ENCODE results near the gene PILRB. TPM values are rescaled to one million over a fixed set of nuclear protein-coding genes. Genes with fewer than 3 reads are reported as not detected.
"Not testable (repeated sequence)": the region's sequence is repeated elsewhere in the genome, so short reads cannot be mapped to it uniquely, and the experiment has no call there.

Gene PILRB
- polyA plus RNA-seq, 4 donors, result 24.8 to 38.3 (median 29.2) TPM

DNA sequence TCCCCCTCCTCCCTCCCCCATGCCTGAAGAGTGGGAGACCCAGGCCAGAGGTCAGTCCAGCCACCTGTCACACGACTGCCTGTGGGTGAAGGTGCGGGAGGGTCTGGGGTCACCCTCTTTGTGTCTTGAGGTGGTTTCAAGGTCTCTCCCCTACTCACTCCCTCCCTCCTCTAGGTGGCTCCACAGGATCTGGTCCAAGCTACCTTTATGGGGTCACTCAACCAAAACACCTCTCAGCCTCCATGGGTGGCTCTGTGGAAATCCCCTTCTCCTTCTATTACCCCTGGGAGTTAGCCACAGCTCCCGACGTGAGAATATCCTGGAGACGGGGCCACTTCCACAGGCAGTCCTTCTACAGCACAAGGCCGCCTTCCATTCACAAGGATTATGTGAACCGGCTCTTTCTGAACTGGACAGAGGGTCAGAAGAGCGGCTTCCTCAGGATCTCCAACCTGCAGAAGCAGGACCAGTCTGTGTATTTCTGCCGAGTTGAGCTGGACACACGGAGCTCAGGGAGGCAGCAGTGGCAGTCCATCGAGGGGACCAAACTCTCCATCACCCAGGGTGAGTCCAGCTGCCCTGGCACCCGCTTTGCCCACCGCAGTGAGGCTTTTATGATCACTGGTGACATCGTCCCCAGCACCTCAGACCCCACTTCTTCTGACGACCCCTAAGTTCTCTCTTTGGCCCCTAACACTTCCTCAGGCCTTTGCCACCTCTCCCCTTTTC is 16.1 kb downstream of the PILRB start:
- peak in 1 of 4 donors; percentile 10 for DNase-seq (ENCODE audit: low read depth in 4 of 4, low spot score in 3 of 4)

DNA sequence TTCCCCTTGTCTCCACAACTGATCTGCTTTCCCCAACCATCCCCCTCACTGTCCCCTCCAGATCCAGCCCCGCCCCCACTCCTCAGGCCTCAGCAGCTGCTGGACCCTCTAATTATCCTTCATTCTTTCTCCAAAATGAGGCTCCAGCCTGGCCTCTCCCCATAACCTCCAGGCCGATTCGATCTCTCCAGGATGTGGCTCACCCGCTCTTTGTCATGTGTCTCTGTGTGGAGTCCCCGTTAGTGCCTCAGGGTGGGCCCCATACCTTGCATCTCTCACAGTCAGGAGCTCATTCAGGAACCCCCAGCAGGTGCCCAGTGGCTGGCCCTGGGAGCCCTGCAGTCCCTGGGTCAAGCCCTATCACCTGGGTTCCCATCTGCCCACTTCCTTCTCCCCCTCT is 16.7 kb downstream of the PILRB start:
- DNase-seq (ENCODE audit: low read depth in 4 of 4, low spot score in 3 of 4), result no peak

DNA sequence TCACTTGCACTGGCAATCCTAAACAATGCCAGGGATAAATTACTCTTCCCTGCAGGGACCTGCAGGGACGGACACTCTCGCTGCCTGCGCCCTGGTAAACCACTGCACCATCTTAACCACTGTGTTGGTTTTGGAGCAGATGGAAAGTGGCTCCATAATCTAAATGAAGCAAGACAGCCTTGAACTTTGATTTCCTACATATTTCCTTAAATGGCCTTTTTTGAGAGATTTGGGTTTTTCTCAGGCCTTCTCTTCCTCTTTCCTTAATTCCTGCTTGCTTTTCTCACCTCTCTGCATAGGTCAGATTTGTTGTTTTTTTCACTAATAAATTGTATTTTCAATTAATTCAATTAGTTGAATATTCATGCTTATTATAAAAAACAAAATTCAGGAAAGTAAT is 18.1 kb downstream of the PILRB start:
- DNase-seq (ENCODE audit: low read depth in 4 of 4, low spot score in 3 of 4), result no peak

DNA sequence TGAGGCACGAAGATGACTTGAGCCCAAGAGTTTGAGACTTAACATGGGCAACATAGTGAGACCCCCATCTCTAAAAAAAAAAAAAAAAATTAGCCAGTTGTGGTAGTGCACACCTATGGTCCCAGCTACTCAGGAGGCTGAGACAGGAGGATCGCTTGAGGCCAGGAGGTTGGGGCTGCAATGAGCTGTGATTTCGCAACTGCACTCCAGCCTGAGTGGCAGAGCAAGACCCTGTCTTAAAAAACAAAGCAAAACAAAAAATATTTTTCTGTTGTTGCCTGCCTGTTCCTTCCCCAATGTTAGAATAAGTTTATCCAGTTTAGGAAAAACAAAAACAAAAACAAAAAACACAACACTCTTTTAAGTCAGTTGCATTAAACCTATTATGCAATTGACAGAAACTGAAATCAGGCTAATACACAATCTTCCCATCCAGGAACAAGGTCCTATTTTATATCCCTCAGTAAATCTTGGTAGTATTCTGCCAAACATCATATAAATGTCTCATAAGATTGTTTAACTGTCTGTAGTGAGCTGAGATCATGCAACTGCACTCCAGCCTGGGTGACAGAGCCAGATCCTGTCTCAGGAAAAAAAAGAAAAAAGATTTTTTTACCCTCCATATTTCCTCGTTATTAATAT is 20.3 kb downstream of the PILRB start:
- DNase-seq (ENCODE audit: low read depth in 4 of 4, low spot score in 3 of 4), result no peak

DNA sequence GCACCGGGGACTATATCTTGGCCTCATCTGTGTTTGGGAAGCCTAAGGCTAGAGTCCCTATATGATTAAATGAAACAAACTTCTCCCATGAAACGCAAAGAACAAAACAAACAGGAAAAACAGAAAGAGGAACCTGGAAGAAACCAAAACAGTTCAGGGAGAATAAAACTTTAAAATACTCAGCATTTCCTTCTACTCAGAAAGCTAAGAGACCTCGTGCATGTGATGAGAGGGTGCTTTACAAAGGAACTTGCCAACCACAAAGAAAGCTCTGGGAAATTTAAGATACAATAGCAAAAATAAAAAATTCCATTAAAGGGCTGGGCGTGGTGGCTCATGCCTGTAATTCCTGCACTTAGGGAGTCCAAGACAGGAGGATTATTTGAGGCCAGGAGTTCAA is 22.3 kb downstream of the PILRB start:
- no peak for DNase-seq (ENCODE audit: low read depth in 4 of 4, low spot score in 3 of 4)

DNA sequence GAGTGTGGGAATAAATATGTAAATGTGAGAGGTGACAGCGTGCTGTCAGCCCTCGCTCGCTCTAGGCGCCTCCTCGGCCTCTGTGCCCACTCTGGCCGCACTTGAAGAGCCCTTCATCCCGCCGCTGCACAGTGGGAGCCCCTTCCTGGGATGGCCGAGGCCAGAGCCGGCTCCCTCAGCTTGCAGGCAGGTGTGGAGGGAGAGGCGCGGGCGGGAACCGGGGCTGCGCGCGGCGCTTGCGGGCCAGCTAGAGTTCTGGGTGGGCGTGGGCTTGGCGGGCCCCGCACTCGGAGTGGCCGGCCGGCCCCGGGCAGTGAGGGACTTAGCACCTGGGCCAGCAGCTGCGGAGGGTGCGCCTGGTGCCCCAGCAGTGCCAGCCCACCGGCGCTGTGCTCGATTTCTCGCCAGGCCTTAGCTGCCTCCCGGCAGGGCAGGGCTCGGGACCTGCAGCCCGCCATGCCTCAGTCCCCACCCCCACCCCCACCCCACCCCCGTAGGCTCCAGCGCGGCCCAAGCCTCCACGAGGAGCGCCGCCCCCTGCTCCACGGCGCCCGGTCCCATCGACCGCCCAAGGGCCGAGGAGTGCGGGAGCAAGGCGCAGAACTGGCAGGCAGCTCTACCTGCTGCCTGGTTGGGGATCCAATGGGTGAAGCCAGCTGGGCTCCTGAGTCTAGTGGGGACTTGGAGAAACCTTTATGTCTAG is 23.8 kb downstream of the PILRB start:
- DNase-seq (ENCODE audit: low read depth in 4 of 4, low spot score in 3 of 4), result not testable (repeated sequence)

DNA sequence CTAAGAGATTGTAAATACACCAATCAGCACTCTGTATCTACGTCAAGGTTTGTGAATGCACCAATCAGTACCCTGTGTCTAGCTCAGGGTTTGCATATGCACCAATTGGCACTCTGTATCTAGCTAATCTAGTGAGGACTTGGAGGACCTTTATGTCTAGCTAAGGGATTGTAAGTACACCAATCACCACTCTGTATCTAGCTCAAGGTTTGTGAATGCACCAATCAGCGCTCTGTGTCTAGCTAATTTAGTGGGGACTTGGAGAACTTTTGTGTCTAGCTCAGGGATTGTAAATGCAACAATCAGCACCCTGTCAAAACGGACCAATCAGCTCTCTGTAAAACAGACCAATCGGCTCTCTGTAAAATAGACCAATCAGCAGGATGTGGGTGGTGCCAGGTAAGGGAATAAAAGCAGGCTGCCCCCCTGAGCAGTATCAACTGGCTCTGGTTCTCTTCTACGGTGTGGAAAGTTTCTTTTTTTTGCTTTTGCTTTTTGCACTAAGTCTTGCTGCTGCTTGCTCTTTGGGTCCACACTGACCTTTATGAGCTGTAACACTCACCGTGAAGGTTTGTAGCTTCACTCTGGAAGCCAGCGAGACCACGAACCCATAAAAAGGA is 24.4 kb downstream of the PILRB start:
- not testable (repeated sequence) for DNase-seq (ENCODE audit: low read depth in 4 of 4, low spot score in 3 of 4)

DNA sequence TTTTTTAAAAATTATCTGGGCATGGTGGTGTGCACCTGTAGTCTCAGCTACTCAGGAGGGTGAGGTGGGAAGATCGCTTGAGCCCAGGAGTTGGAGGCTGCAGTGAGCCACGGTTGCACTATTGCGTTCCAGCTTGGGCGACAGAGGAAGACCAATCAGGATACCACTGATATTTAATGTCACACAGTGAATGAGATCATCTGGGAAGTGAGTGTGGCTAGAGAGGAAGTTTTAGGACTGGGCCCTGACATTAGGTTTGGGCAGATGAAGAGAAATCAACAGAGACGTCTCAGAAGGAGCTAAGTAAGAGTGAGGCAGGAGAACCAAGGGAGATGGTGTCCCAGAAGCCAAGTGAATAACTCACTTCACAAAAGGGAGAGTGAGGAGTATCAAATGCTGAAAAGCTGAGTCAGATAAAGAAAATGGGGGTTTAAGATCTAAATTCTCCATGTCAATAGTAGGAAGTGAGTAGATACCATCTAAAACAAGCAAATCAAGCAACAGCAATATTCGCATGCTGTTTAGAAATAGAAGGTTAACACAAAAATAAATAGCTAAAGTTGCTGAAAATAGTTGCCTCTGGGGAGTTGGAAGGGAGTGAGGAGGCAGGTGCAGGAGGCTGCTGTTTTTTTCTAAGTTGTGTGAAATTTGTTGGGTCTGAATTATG is 26.8 kb downstream of the PILRB start:
- DNase-seq (ENCODE audit: low read depth in 4 of 4, low spot score in 3 of 4), result no peak

DNA sequence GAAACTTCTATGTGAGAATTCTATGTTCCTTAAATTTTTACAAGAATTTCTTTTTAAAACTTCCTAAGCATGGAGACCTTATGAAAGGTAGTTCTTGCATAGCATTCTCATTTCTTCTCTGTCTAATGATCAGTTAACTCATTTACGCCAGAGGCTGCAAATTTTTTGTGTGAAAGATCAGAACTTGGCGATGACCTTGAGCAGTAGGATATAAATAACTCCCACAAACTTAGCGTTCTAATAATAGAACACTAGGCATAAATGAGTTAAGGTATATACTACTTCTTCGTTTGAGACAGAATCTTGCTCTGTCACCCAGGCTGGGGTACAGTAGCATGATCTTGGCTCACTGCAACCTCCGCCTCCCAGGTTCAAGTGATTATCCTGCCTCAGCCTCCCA is 29.0 kb downstream of the PILRB start:
- DNase-seq (ENCODE audit: low read depth in 4 of 4, low spot score in 3 of 4), result no peak

DNA sequence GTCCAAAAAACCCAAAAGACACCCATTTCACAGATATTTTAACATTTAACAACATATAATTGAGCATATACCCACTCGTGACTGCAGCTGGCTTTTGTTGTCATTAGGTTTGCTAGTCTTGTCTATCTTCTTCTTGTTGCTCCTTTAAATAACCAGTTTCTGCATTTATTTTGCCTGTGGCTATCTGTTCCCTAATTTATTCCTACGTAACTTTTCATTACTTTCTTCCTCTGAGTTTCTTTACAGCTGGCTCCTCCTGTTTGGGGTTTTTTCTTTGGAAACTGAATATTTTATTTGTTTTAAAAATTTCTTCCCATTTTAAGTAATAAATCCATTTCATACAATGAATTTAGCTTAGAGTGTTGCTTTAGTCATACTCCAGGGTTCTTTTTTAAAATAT is 29.8 kb downstream of the PILRB start:
- DNase-seq (ENCODE audit: low read depth in 4 of 4, low spot score in 3 of 4), result no peak

DNA sequence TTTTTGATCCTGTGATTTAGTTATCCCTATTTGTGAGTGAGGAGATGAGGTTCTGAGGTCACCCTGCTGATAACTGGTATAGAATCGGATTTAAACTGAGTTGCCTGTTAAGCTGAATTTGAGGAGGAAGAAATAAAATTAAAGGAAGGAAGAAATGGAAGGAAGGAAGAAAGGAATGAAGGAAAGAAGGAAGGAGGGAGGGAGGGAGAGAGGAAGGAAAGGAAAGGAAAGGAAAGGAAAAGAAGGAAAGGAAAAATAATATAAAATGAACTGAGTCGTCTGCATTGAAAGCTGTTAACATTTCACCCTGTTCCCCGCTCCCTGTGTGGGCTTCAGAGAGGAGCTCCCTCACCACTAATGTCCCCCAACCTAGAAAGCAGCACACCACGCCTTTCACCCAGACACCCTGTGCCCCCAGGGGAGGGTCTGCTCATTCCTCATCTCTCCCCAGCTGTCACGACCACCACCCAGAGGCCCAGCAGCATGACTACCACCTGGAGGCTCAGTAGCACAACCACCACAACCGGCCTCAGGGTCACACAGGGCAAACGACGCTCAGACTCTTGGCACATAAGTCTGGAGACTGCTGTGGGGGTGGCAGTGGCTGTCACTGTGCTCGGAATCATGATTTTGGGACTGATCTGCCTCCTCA is 31.6 kb downstream of the PILRB start:
- no peak for DNase-seq (ENCODE audit: low read depth in 4 of 4, low spot score in 3 of 4)

DNA sequence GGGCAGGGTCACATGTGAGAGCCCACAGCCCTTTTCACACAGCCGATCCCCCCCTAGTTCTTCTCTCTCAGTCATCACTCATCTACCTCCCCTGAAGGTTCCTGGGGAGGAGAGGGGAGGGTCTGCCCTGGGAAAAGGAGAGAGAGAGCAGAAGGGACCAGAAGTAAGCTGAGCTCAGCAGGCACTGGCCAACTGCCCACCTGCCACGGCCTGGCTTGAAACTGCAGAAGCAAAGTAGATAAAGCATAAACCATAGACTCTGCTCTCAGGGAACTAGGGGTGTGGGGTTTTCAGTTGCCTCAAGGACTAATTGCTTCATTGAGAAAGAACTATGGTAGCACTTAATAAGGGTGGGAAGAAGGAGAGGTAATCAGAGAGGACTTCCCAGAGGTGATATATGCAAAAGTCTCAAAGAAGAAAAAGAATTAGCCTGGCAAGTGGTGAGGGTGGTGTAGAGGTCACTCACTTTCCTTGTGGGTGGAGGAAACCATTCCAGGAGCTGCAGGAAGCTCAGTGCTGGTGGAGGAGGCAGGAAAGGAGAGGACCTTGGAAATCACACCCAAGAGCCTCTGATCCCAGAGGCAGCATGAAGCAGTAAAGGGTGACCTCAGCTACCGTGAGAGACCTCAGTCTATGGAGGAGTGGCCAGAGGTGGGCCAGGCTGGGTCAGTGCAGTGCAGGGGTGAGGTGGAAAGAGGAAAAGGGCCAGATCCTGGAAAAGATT is 32.5 kb downstream of the PILRB start:
- no peak for DNase-seq (ENCODE audit: low read depth in 4 of 4, low spot score in 3 of 4)

DNA sequence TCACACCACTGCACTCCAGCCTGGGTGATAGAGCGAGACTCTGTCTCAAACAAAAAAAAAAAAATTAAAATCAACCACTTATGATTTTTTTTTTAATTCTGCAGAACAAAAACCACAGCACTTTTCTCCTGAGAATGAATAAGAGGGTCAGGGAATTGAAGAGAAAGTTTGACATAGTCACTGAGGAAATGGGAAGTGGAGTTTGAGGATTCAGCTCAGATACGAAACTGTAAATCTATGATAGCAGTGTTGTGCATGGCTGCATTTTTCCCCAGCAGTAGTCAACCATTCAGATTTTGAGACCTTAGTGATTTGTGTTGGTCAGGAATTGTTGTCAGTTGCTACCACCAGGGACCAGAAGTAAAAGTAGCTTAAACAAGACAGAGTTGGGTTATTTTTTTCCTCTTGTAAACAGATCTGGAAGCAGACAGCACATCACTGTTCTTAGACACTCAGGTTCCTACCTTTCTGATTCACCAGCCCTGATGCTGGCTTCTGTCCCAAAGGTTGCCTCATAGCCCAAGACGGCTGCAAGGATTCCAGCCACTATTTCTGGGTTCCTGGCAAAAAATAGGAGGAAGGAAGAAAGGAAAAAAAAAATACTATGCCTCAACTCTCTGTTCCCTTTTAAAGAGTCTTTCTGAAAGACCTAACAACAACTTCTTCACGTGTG is 35.5 kb downstream of the PILRB start:
- DNase-seq (ENCODE audit: low read depth in 4 of 4, low spot score in 3 of 4), result no peak

DNA sequence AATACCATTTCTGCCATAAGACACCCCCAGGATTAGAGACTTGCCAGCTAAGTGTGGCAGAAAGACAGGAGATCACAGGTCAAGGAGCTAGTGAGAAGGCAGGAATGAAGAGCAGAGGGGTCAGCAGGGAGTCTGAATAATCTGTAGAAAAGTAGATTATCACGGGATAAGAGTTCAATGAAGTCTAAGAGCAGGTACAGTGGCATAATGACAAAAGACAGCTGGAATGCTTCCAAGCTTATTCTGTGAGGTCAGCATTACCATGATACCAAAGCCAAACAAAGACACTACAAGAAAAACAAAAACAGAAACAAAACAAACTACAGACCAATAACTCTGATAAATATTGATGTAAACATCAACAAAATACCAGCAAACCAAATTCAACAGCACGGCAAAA is 36.2 kb downstream of the PILRB start:
- DNase-seq (ENCODE audit: low read depth in 4 of 4, low spot score in 3 of 4), result no peak

DNA sequence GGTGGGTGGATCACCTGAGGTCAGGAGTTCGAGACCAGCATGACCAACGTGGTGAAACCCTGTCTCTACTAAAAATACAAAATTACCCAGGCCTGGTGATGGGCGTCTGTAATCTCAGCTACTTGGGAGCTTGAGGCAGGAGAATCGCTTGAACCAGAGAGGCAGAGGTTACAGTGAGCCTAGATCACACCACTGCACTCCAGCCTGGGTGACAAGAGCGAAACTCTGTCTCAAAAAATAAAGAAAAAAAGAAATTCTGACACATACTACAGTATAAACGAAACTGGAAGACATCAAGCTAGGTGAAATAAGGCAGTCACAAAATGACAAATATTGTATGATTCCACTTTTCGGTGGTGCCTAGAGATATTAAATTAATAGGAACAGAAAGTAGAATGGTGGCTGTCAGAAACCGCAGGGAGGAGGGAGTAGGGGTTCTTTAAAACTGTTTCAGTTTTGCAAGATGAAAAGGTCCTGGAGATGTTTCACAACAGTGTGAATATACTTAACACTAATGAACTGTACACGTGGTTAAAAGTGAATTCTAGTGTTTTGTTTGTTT is 38.6 kb downstream of the PILRB start:
- no peak for DNase-seq (ENCODE audit: low read depth in 4 of 4, low spot score in 3 of 4)

DNA sequence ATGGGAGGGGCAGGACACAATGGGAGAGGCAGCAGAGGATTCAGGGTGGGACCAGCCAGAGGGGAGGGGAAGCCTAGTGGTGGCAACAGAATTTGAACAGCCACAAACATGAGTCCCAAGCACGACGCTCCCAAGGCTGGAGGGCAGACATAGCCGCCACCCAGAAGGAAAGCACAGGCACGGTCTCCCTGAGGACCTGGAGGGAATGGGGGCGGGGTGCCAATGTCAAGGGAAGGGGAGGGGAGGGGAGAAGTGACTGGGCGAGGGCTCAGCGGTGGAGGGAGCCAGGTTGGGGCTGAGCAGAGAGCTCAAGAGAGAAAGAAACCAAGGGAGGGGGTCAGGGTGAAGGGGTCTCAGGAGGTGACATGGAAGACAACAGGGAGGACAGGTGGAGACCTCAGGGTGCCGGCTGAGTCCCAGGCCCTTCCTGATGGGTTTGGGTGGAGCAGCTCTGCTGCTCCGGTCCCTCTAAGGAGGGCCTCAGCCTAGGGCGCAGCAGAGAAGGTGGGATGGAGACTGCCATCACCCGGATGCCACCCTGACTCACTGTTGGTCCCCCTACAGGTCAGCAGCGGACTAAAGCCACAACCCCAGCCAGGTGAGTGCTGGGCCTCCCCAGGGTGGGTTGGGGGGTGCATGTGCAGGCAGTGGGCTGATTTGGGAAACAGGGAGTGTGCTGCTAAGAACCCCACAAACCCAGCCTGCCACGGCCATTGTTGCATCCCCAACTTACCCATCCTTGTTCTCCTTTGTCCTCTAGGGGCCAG is 39.6 kb downstream of the PILRB start:
- no peak for DNase-seq (ENCODE audit: low read depth in 4 of 4, low spot score in 3 of 4)

DNA sequence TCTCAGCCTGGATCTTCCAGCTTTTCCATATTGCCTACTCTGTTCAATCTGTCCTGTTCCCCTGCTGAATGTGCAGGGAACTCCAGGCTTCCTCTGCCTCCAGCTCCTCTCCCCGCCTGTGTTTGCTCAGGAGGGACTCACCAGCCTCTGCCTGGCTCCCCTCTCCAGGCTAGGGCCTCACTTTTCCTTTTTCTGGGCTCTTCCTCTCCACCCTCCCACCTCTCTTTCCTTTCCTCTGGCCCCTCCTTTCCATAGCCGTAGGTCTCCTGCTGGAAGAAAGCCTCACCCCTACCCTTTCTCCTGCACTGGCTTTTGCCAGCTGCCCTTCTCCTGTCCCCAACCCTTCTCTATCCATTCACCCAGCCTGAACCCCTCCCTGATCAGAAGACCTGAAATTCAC is 40.3 kb downstream of the PILRB start:
- DNase-seq (ENCODE audit: low read depth in 4 of 4, low spot score in 3 of 4), result no peak

DNA sequence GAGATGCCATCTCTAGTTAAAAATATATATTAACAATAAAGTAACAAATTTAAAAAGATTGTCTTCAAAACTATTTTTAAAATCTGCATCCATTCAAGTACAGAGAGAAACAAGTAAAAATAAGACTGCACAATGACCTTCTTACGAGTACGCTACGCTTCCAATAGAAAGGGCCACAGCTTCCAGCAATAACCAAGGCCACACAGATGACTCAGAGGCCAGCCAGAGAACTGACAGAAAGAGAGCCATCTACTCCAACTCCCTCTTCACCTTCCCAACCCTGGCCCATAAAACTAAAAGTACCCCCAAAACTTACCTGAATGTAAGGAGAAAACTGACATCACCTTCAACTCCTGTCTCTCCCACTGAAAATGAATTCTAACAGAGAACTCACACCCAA is 42.1 kb downstream of the PILRB start:
- no peak for DNase-seq (ENCODE audit: low read depth in 4 of 4, low spot score in 3 of 4)
